ENCODE measurements around the gene CDK2. TPM values are rescaled to one million over a fixed set of nuclear protein-coding genes. Genes with fewer than 3 reads are reported as not detected.

Gene CDK2
- total and polyA plus RNA-seq, 4 donors: 5.1 to 22.6 (median 8.0) TPM

- H3K36me3 ChIP-seq (ENCODE audit: control insufficient read depth in 4 of 4, insufficient read depth in 3 of 4, low read depth in 1 of 4, low read length in 3 of 4): peaks cover 16 to 46% (median 40%) of the 10 kb centered on the region in 4 donors
- H3K9me3 ChIP-seq (ENCODE audit: control insufficient read depth in 4 of 4, low read length in 3 of 4): no peaks in the 10 kb centered on the region
- H3K27ac ChIP-seq (ENCODE audit: low read depth in 1 of 2, low read length in 2 of 2): no peak overlapping the region
- WGBS: 78% methylated on average over 4 of the region's 4 CpGs
- TF ChIP-seq TAF1 (conservative IDR thresholded peaks at IDR 0.05) (no peak), NR2F2 (IDR thresholded peaks at IDR 0.05) (no peak), REST (IDR thresholded peaks at IDR 0.05) (no peak), HNF4G (IDR thresholded peaks at IDR 0.05) (no peak)
- TF ChIP-seq, protein P1, sequence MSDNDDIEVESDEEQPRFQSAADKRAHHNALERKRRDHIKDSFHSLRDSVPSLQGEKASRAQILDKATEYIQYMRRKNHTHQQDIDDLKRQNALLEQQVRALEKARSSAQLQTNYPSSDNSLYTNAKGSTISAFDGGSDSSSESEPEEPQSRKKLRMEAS (IDR thresholded peaks at IDR 0.05): no peak
- no peak overlapping the region for H3K4me3 ChIP-seq (ENCODE audit: low read depth in 1 of 3, low read length in 3 of 3)
- H3K27me3 ChIP-seq (ENCODE audit: control insufficient read depth in 4 of 4, insufficient read depth in 4 of 4, low read length in 3 of 4): no peaks in the 10 kb centered on the region
- peaks cover under 1 to 23% (median 18%) of the 10 kb centered on the region in 4 donors for H3K4me1 ChIP-seq (ENCODE audit: control insufficient read depth in 4 of 4, insufficient read depth in 4 of 4, low read length in 3 of 4)
- no peak for DNase-seq (ENCODE audit: low spot score)
- no peak overlapping the region for H3K9ac ChIP-seq (ENCODE audit: low read depth in 1 of 2, low read length in 2 of 2)
Measured at GRCh38 chr12:55993230-55993853, 26.7 kb downstream of the CDK2 start.

- Histone ChIP-seq H3K27me3 (ENCODE audit: control insufficient read depth in 4 of 4, insufficient read depth in 4 of 4, low read length in 3 of 4) (no peaks in the 10 kb centered on the region), H3K9ac (ENCODE audit: low read depth in 1 of 2, low read length in 2 of 2) (no peak overlapping the region), H3K9me3 (ENCODE audit: control insufficient read depth in 4 of 4, low read length in 3 of 4) (no peaks in the 10 kb centered on the region), H3K4me3 (ENCODE audit: low read depth in 1 of 3, low read length in 3 of 3) (no peak overlapping the region), H3K27ac (ENCODE audit: low read depth in 1 of 2, low read length in 2 of 2) (peak overlapping the region in 1 of 2 donors; percentile 36), H3K36me3 (ENCODE audit: control insufficient read depth in 4 of 4, insufficient read depth in 3 of 4, low read depth in 1 of 4, low read length in 3 of 4) (peaks cover 14 to 36% (median 31%) of the 10 kb centered on the region in 4 donors), H3K4me1 (ENCODE audit: control insufficient read depth in 4 of 4, insufficient read depth in 4 of 4, low read length in 3 of 4) (peaks cover 4 to 35% (median 24%) of the 10 kb centered on the region in 4 donors)
- DNase-seq (ENCODE audit: low spot score): no peak
- TF ChIP-seq JUND (IDR thresholded peaks at IDR 0.05): peak in 1 of 2 donors; percentile 12
- TF ChIP-seq FOXA2 (IDR thresholded peaks at IDR 0.05): no peak
- TF ChIP-seq, protein P1 (IDR thresholded peaks at IDR 0.05): no peak
- no peak for TF ChIP-seq TAF1 (conservative IDR thresholded peaks at IDR 0.05)
- TF ChIP-seq SP1 (IDR thresholded peaks at IDR 0.05): peak; percentile 67
- no peak for TF ChIP-seq CTCF (IDR thresholded peaks at IDR 0.05; ENCODE audit: low read depth, low read length, missing input control)
- peak; percentile 85 to 90 for TF ChIP-seq HNF4A (conservative IDR thresholded peaks at IDR 0.05)
- peak in 1 of 2 donors; percentile 14 for TF ChIP-seq RAD21 (IDR thresholded peaks at IDR 0.05)
- TF ChIP-seq HNF4G (IDR thresholded peaks at IDR 0.05): peak; percentile 73
- TF ChIP-seq RXRA (IDR thresholded peaks at IDR 0.05): peak; percentile 22 to 51
- no peak for TF ChIP-seq FOXA1 (IDR thresholded peaks at IDR 0.05)
- TF ChIP-seq YY1 (IDR thresholded peaks at IDR 0.05): no peak
- no peak for TF ChIP-seq ATF3 (IDR thresholded peaks at IDR 0.05)
- WGBS: 51% methylated on average over 8 of the region's 8 CpGs
Measured at GRCh38 chr12:55995366-55995765, 28.7 kb downstream of the CDK2 start.
